B cell (primary cell): ENCODE measurements around the gene PBOV1.

Source experiments
- CTCF ChIP-seq: fragments of 200-600 bp; IDR thresholded peaks from one replicate; pipeline ENCODE4 v1.8.0; 2022; ENCODE audit warnings: antibody characterized with exemption, mild to moderate bottlenecking
- EZH2 ChIP-seq: IDR thresholded peaks from 2 replicates; pipeline ENCODE4 v1.6.1; 2012; ENCODE audit warnings: borderline replicate concordance, low read depth, mild to moderate bottlenecking, moderate library complexity, low read length; ENCODE audit not compliant: insufficient read depth, poor library complexity, severe bottlenecking

GRCh38 chr6:138255443-138255842 is 37.2 kb upstream of the PBOV1 start:
- TF ChIP-seq CTCF (no peak), EZH2 (no peak)
